HFF-Myc (cell line): Measurements from ENCODE around the gene TTN.

ENCODE experiments used
- DNase-seq: peaks from one replicate; pipeline ENCODE4 v3.0.0-alpha.2; 2011; ENCODE audit warnings: low read depth; ENCODE audit errors: extremely low read depth
- H3K4me3 ChIP-seq: replicated peaks from 2 replicates; pipeline ENCODE4 v1.5.1; 2011; ENCODE audit warnings: low read depth, mild to moderate bottlenecking, control low read depth, low read length
- CTCF ChIP-seq: IDR thresholded peaks from 2 replicates; pipeline ENCODE4 v1.5.1; 2012; ENCODE audit warnings: mild to moderate bottlenecking, low read depth, low read length, control low read depth; ENCODE audit errors: missing control alignments

Gene TTN

GRCh38 chr2:178819992-178820391, 12.8 kb upstream of the TTN start:
- TF ChIP-seq CTCF = no peak
- no peak for DNase-seq
- no peak overlapping the region for H3K4me3 ChIP-seq

GRCh38 chr2:178819147-178819875, 12.1 kb upstream of the TTN start:
- DNase-seq = no peak
- no peak for TF ChIP-seq CTCF
- no peak overlapping the region for H3K4me3 ChIP-seq

DNA sequence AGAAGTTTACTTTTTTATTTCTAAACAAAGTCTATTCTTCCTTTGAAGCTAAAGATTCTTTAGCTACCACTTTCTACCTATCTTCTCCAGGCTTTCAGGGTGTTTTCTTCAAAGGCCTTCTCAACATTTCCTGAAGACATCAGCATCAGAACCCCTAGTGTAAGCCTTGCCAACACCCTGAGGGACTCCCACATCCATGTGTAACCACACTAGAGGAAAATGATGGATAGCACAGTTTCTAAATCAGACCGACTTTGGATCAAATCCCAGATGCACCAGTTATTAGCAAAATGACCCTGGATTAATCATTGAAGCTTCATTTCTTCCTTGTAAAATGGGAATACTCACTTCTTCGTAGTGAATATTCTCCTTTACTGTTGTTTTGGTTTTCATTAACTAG, 4.7 kb upstream of the TTN start:
- TF ChIP-seq CTCF = no peak
- H3K4me3 ChIP-seq = no peak overlapping the region
- DNase-seq = no peak

DNA sequence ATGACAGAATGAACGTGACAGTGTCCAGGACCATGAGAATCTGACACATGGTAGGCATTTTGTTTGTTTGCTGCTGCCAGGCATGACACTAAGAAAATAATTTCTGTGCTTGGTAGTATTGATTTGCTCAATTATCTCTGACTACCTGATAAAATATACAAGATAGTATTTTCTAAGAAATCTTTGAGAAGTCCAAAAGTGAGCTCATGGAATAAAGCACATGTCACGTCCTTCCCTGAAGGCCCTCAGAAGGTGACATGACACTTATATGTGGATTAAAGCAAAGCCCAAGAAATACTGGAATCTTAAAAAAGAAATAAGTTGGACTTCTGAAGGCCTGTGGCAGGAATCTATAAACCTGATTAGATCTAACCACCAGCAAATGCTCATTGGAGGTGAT, 3.8 kb upstream of the TTN start:
- no peak overlapping the region for H3K4me3 ChIP-seq
- TF ChIP-seq CTCF = no peak
- DNase-seq = no peak

- TF ChIP-seq CTCF = no peak
- no peak overlapping the region for H3K4me3 ChIP-seq
These were observed 3.2 kb upstream of the TTN start for GRCh38 chr2:178810422-178810821.

GRCh38 chr2:178806543-178806942, 680 bp downstream of the TTN start:
- no peak for TF ChIP-seq CTCF
- no peak for DNase-seq
- H3K4me3 ChIP-seq = no peak overlapping the region

More at GRCh38 chr2:178810422-178810821, 3.2 kb upstream of the TTN start:
- no peak for DNase-seq

- DNase-seq = no peak
- no peak for TF ChIP-seq CTCF
- no peak overlapping the region for H3K4me3 ChIP-seq
These were observed 1.8 kb downstream of the TTN start for GRCh38 chr2:178805457-178805856.
